Measurements from ENCODE around the gene HS3ST1.

Gene HS3ST1

GRCh38 chr4:11423465-11423864 lies 5.2 kb downstream of the HS3ST1 start:
- H3K4me3 Mint-ChIP-seq = no peak overlapping the region
- ATAC-seq = no peak
- no peak for DNase-seq

DNA sequence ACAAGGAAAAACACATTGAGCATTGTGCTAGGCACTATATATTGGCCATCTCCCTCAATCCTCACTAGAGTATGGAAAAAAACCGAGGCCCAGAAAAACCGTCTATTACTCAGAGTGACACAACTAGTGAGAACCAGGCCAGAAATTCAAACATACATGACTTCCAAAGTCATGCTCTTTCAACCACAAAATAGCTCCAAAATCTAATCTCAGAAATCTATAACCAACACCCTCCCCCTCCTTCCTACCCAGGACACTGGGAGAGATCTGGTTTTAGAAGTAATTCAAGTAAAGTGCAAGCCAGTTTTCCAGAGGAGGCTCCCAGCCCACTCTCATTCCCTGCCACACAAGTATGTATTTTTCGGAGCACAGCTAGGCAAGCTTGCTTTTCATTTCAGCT lies 7.6 kb downstream of the HS3ST1 start:
- Mint-ChIP-seq H3K27ac (no peak overlapping the region), H3K4me3 (no peak overlapping the region), H3K27me3 (no peaks in the 10 kb centered on the region), H3K9me3 (no peaks in the 10 kb centered on the region), H3K4me1 (no peaks in the 10 kb centered on the region)
- ATAC-seq (no peak), DNase-seq (no peak)

More at GRCh38 chr4:11423465-11423864, 5.2 kb downstream of the HS3ST1 start:
- Mint-ChIP-seq H3K9me3 (no peaks in the 10 kb centered on the region), H3K27ac (no peak overlapping the region), H3K27me3 (peaks cover 22% of the 10 kb centered on the region), H3K4me1 (peaks cover 14% of the 10 kb centered on the region)

DNA sequence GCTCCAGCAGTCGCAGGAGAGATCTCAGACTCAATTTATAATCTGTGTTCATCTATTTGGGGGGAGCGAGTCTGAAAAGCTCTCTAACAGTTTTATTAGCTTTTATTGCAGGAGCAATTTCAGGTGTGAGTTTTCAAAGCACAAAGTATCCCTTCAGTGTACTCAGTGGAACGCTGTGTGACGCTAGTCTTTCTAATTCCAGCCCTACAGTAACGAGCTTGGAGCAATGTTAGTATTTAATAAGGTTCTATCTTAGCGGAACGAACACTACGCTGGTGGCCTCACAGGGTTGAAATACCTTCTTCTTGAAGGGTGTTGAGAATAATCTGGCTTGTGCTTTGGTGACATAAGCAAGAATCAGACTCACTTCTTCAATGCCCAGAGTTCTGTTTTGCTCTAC lies 8.4 kb downstream of the HS3ST1 start:
- H3K9me3 Mint-ChIP-seq = no peaks in the 10 kb centered on the region
- H3K4me3 Mint-ChIP-seq = no peak overlapping the region
- DNase-seq (no peak), ATAC-seq (no peak)
- no peaks in the 10 kb centered on the region for H3K4me1 Mint-ChIP-seq
- no peak overlapping the region for H3K27ac Mint-ChIP-seq
- no peaks in the 10 kb centered on the region for H3K27me3 Mint-ChIP-seq

DNA sequence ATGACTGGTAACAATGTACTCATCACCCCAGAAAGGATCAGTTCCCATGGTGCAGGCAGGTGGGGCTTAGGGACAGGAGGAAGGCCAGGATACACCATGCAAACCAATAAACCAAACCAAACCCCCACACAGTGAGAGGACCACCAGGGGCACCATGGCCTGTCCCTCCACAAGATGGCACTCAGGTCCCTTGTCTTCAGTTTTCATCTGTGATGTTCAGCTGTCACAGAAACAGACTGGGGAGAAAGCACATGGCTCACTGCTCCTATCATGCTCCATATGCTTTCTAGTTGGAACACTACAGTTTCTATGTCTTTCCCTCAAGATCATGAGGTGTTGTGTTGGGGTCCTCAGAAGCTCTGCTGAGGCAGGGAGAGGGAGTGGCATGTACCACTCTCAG lies 10.1 kb downstream of the HS3ST1 start:
- H3K27ac Mint-ChIP-seq = no peak overlapping the region
- H3K4me1 Mint-ChIP-seq = no peaks in the 10 kb centered on the region
- H3K4me3 Mint-ChIP-seq = no peak overlapping the region
- peak; percentile 62 for ATAC-seq
- DNase-seq = no peak
- H3K9me3 Mint-ChIP-seq = no peaks in the 10 kb centered on the region
- H3K27me3 Mint-ChIP-seq = no peaks in the 10 kb centered on the region

DNA sequence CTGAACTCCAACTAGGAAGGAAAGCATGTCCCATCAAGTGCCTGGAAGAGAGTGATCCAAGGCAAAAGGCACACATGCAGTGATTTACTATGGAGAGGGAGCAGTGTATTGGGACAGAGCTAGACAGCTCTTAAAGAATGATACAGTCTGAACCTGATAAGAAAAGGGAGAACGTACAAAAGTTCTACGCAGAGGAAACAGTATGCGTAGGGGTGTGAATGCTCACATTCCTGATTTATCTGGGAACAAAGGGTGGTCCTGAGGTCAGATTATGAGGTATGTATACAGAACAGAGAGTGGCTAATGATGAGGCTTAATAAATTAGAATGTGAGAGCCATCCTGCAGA lies 12.0 kb downstream of the HS3ST1 start:
- H3K27me3 Mint-ChIP-seq = no peaks in the 10 kb centered on the region
- no peak overlapping the region for H3K4me3 Mint-ChIP-seq
- H3K4me1 Mint-ChIP-seq = no peaks in the 10 kb centered on the region
- no peaks in the 10 kb centered on the region for H3K9me3 Mint-ChIP-seq
- no peak overlapping the region for H3K27ac Mint-ChIP-seq
- DNase-seq (no peak), ATAC-seq (no peak)

GRCh38 chr4:11416071-11416766 lies 12.5 kb downstream of the HS3ST1 start:
- Mint-ChIP-seq H3K27me3 (no peaks in the 10 kb centered on the region), H3K9me3 (no peaks in the 10 kb centered on the region), H3K4me3 (no peak overlapping the region), H3K27ac (peak overlapping the region in 1 of 2 donors; percentile 45), H3K4me1 (no peaks in the 10 kb centered on the region)
- no peak for DNase-seq
- no peak for ATAC-seq

DNA sequence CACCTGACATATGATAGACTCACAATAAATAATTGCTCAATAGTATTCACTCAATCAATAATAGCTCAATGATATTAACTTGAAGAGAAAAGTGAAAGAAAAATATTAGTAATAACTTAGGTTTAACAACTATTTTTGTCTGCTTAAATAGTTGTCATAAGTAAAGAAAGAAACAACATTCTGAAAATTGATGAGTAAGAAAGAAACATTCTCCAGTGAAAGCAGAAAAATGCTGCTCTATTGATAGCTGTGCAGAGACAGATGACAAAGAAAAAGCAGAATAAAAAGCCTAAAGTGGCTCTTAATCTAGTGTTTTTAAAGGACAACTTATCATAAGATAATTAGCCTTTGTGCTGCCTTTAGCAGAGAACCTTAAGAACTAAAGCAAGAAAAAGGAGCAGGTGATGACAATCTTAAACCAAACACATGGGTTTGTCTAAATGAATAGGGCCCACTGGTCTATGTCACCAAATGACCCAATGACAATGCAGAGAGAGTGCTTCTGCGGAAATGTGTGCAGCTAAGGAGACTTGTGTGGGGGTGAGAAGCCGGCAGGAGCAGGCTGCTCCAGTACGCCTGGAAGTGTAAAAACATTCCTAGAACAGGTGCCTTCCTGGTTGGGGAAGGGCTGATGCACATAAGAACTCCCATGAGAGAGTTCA lies 13.2 kb downstream of the HS3ST1 start:
- no peaks in the 10 kb centered on the region for H3K9me3 Mint-ChIP-seq
- no peak overlapping the region for H3K4me3 Mint-ChIP-seq
- DNase-seq = no peak
- H3K4me1 Mint-ChIP-seq = no peaks in the 10 kb centered on the region
- no peak overlapping the region for H3K27ac Mint-ChIP-seq
- H3K27me3 Mint-ChIP-seq = no peaks in the 10 kb centered on the region
- ATAC-seq = no peak

GRCh38 chr4:11412211-11412610 lies 16.5 kb downstream of the HS3ST1 start:
- no peaks in the 10 kb centered on the region for H3K9me3 Mint-ChIP-seq
- H3K27me3 Mint-ChIP-seq = no peaks in the 10 kb centered on the region
- no peak overlapping the region for H3K27ac Mint-ChIP-seq
- DNase-seq (no peak), ATAC-seq (no peak)
- H3K4me3 Mint-ChIP-seq = no peak overlapping the region
- H3K4me1 Mint-ChIP-seq = no peaks in the 10 kb centered on the region

DNA sequence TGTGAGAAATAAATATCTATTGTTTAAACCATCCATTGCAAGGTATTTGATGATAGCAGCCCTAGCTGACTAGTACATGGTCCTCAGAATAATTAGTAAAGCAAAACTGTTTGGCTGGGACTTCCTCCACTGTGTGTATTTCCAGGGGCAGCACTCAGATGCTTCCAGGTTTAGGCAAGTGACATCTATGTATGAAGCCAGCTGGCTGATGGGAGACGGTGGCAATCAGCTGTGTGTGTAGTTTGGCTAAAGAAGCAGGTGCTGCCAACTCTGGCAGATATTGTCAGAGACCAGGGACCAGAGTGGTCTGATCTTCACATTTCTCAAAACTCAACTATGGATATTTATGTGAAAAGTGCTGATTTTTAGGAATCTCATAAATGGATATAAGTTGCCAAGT lies 19.1 kb downstream of the HS3ST1 start:
- no peaks in the 10 kb centered on the region for H3K4me1 Mint-ChIP-seq

GRCh38 chr4:11408233-11408967 lies 20.3 kb downstream of the HS3ST1 start:
- DNase-seq = no peak
- no peak for ATAC-seq
- no peaks in the 10 kb centered on the region for H3K9me3 Mint-ChIP-seq
- no peaks in the 10 kb centered on the region for H3K4me1 Mint-ChIP-seq
- no peaks in the 10 kb centered on the region for H3K27me3 Mint-ChIP-seq
- H3K27ac Mint-ChIP-seq = no peak overlapping the region
- H3K4me3 Mint-ChIP-seq = no peak overlapping the region

More for the DNA sequence above, 19.1 kb downstream of the HS3ST1 start:
- no peak overlapping the region for H3K4me3 Mint-ChIP-seq
- no peak overlapping the region for H3K27ac Mint-ChIP-seq
- ATAC-seq = no peak
- H3K27me3 Mint-ChIP-seq = no peaks in the 10 kb centered on the region
- DNase-seq = no peak
- no peaks in the 10 kb centered on the region for H3K9me3 Mint-ChIP-seq

GRCh38 chr4:11407551-11407950 lies 21.1 kb downstream of the HS3ST1 start:
- no peak overlapping the region for H3K4me3 Mint-ChIP-seq
- H3K4me1 Mint-ChIP-seq = no peaks in the 10 kb centered on the region
- no peaks in the 10 kb centered on the region for H3K27me3 Mint-ChIP-seq
- H3K9me3 Mint-ChIP-seq = no peaks in the 10 kb centered on the region
- no peak overlapping the region for H3K27ac Mint-ChIP-seq
- no peak for ATAC-seq
- DNase-seq = no peak

DNA sequence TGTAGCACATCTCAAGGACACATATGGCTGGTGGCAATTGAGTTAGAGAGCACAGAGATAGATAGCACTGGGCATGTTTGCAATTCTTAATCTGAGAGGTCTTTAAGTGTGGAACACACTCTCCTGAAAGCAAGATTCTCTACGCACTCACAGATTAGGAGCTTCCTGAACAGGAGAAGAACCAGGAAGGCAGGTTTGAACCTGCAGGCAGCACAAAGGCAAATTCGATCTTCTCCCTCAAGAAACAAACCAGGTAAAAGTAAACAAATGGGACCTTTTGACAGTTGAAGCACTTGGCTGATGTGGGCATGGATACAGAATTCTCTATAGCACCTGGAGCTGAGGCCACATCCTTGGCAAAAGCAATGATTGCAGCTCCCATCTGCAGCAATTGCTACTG lies 24.3 kb downstream of the HS3ST1 start:
- H3K27ac Mint-ChIP-seq = no peak overlapping the region
- ATAC-seq = no peak
- no peak for DNase-seq
- no peaks in the 10 kb centered on the region for H3K27me3 Mint-ChIP-seq
- no peak overlapping the region for H3K4me3 Mint-ChIP-seq
- no peaks in the 10 kb centered on the region for H3K4me1 Mint-ChIP-seq
- H3K9me3 Mint-ChIP-seq = no peaks in the 10 kb centered on the region

- H3K4me1 Mint-ChIP-seq = no peaks in the 10 kb centered on the region
- no peak overlapping the region for H3K4me3 Mint-ChIP-seq
- ATAC-seq = no peak
- H3K9me3 Mint-ChIP-seq = no peaks in the 10 kb centered on the region
- no peak for DNase-seq
- H3K27ac Mint-ChIP-seq = no peak overlapping the region
- H3K27me3 Mint-ChIP-seq = no peaks in the 10 kb centered on the region
Observed at GRCh38 chr4:11402192-11402591, 26.5 kb downstream of the HS3ST1 start.

DNA sequence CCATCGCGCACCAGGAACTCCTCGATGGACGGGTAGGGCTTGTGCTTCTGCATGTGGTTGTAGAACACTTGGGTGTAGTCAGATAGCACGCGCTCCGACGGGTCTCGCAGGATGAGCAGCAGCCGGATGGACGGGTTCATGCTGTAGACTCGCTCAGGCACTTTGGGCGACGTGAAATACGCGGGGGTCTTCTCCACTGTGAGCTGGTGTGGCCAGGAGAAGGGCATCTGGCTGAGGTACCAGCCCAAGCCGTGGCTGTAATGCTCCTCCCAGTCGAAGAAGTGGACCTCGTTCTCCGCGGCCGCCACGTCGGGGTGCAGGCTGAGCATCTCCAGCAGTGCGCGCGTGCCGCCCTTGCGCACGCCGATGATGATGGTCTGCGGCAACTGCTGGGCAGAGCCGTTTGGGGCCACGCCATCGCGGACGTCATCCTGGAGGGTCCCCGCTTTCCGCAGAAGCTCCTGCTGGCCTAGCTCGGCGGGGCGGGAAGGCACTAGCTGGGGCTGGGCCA lies 29.2 kb downstream of the HS3ST1 start:
- DNase-seq (no peak), ATAC-seq (no peak)
- Mint-ChIP-seq H3K9me3 (no peaks in the 10 kb centered on the region), H3K27me3 (no peaks in the 10 kb centered on the region), H3K27ac (no peak overlapping the region), H3K4me3 (no peak overlapping the region), H3K4me1 (no peaks in the 10 kb centered on the region)

- H3K27me3 Mint-ChIP-seq = no peaks in the 10 kb centered on the region
- H3K9me3 Mint-ChIP-seq = no peaks in the 10 kb centered on the region
- no peaks in the 10 kb centered on the region for H3K4me1 Mint-ChIP-seq
- H3K27ac Mint-ChIP-seq = no peak overlapping the region
- DNase-seq (no peak), ATAC-seq (no peak)
- H3K4me3 Mint-ChIP-seq = no peak overlapping the region
Observed at GRCh38 chr4:11397819-11398610, 30.7 kb downstream of the HS3ST1 start.
